Neural cell (in vitro differentiated cells): ENCODE results near the gene SPTBN1. TPM values are rescaled to one million over a fixed set of nuclear protein-coding genes. Genes with fewer than 3 reads are reported as not detected.

Experiments
- H2AFZ ChIP-seq: fragments of 200-600, 300-800 bp; sonication (generic), shearing (Covaris generic); 2 replicates; pipeline ENCODE4 v1.6.0; 2014; ENCODE audit warnings: low read depth, mild to moderate bottlenecking, antibody characterized with exemption, low read length, moderate library complexity
- H3F3A ChIP-seq: fragments of 200-600 bp; shearing (Covaris generic); 2 replicates; pipeline ENCODE4 v1.6.1; 2016; ENCODE audit warnings: mild to moderate bottlenecking, moderate library complexity, mixed read lengths, antibody characterized with exemption, low read length; ENCODE audit not compliant: insufficient read depth, poor library complexity, severe bottlenecking
- H3K27ac ChIP-seq: fragments of 200-600, 300-800 bp; sonication (generic), shearing (Covaris generic); 2 replicates; pipeline ENCODE4 v1.5.1; 2014; ENCODE audit warnings: mild to moderate bottlenecking, low read length, moderate library complexity
- H3K27me3 ChIP-seq: fragments of 300-800, 200-600 bp; sonication (generic), shearing (Covaris generic); 2 replicates; pipeline ENCODE4 v1.6.0; 2014; ENCODE audit warnings: mild to moderate bottlenecking, low read depth, low read length, moderate library complexity; ENCODE audit not compliant: insufficient read depth
- H3K36me3 ChIP-seq: fragments of 300-800, 200-600 bp; sonication (generic), shearing (Covaris generic); 2 replicates; pipeline ENCODE4 v1.5.1; 2014; ENCODE audit warnings: mild to moderate bottlenecking, antibody characterized with exemption, low read length, moderate library complexity; ENCODE audit not compliant: insufficient read depth
- H3K4me2 ChIP-seq: fragments of 300-800, 200-600 bp; sonication (generic), shearing (Covaris generic); 2 replicates; pipeline ENCODE4 v1.6.0; 2014; ENCODE audit warnings: mild to moderate bottlenecking, low read length
- H3K4me3 ChIP-seq: fragments of 300-800, 200-600 bp; sonication (generic), shearing (Covaris generic); 2 replicates; pipeline ENCODE4 v1.5.1; 2014; ENCODE audit warnings: mild to moderate bottlenecking, low read length, moderate library complexity
- H3K79me2 ChIP-seq: fragments of 200-600 bp; shearing (Covaris generic); replicated peaks from 2 replicates; pipeline ENCODE4 v1.6.0; 2014; ENCODE audit warnings: mild to moderate bottlenecking, low read length, moderate library complexity; ENCODE audit not compliant: insufficient read depth
- H3K9ac ChIP-seq: fragments of 300-800, 200-600 bp; sonication (generic), shearing (Covaris generic); 2 replicates; pipeline ENCODE4 v1.6.1; 2016; ENCODE audit warnings: mild to moderate bottlenecking, low read length, mixed read lengths
- H3K9me2 ChIP-seq: fragments of 200-600 bp; shearing (Covaris generic); 2 replicates; pipeline ENCODE4 v1.6.1; 2016; ENCODE audit warnings: mild to moderate bottlenecking, low read length, mixed read lengths; ENCODE audit not compliant: insufficient read depth
- H3K9me3 ChIP-seq: fragments of 200-600, 300-800 bp; sonication (generic), shearing (Covaris generic); 2 replicates; pipeline ENCODE4 v1.6.1; 2016; ENCODE audit warnings: mild to moderate bottlenecking, mixed run types, low read length, moderate library complexity, mixed read lengths
- H4K20me1 ChIP-seq: fragments of 200-600 bp; shearing (Covaris generic); 2 replicates; pipeline ENCODE4 v1.6.1; 2016; ENCODE audit warnings: mild to moderate bottlenecking, mixed run types; ENCODE audit not compliant: insufficient read depth
- CTCF ChIP-seq: fragments of 450-650 bp; IDR thresholded peaks from 2 replicates; pipeline ENCODE4 v1.5.1; 2014; ENCODE audit warnings: antibody characterized with exemption, mild to moderate bottlenecking, moderate library complexity; ENCODE audit not compliant: poor library complexity, severe bottlenecking
- EP300 ChIP-seq: fragments of 450-650 bp; conservative IDR thresholded peaks from 2 replicates; pipeline ENCODE4 v1.6.1; 2014; ENCODE audit warnings: antibody characterized with exemption, mild to moderate bottlenecking, moderate library complexity; ENCODE audit not compliant: poor library complexity, severe bottlenecking
- EZH2 ChIP-seq: fragments of 200-600, 300-800 bp; shearing (Covaris generic), sonication (generic); IDR thresholded peaks from 2 replicates; pipeline ENCODE4 v1.6.1; 2014; ENCODE audit warnings: antibody characterized with exemption, low read length, borderline replicate concordance, mild to moderate bottlenecking; ENCODE audit not compliant: insufficient read depth, poor library complexity, severe bottlenecking
- MXI1 ChIP-seq: fragments of 450-650 bp; conservative IDR thresholded peaks from 2 replicates; pipeline ENCODE4 v1.6.1; 2014; ENCODE audit warnings: antibody characterized with exemption, mild to moderate bottlenecking; ENCODE audit not compliant: poor library complexity, severe bottlenecking
- POLR2AphosphoS5 ChIP-seq: IDR thresholded peaks from 2 replicates; pipeline ENCODE4 v1.6.1; 2012
- RAD21 ChIP-seq: fragments of 450-650 bp; conservative IDR thresholded peaks from 2 replicates; pipeline ENCODE4 v1.6.1; 2014; ENCODE audit warnings: antibody characterized with exemption, mild to moderate bottlenecking, moderate library complexity
- REST ChIP-seq: IDR thresholded peaks from 2 replicates; pipeline ENCODE4 v1.6.1; 2012; ENCODE audit warnings: borderline replicate concordance
- SMC3 ChIP-seq: fragments of 450-650 bp; conservative IDR thresholded peaks from 2 replicates; pipeline ENCODE4 v1.6.1; 2014; ENCODE audit warnings: antibody characterized with exemption, mild to moderate bottlenecking, moderate library complexity; ENCODE audit not compliant: poor library complexity
- TAF1 ChIP-seq: IDR thresholded peaks from 2 replicates; pipeline ENCODE4 v1.6.1; 2012; ENCODE audit warnings: low read depth
- polyA plus RNA-seq: library from polyadenylated mRNA; depleted of rRNA; stranded (reverse); fragments of >200 nt; gene quantifications from 2 replicates; pipeline ENCODE4 v1.2.3, GENCODE V29; 2014

Gene SPTBN1
- polyA plus RNA-seq, 1 donor from 2014 or later = 92.1 TPM

GRCh38 chr2:54667726-54668650, 211.9 kb downstream of the SPTBN1 start:
- Histone ChIP-seq H4K20me1 (no peaks in the 10 kb centered on the region), H3K9me2 (no peaks in the 10 kb centered on the region), H3K36me3 (peaks cover 40% of the 10 kb centered on the region), H3K4me2 (no peak overlapping the region), H2AFZ (no peak overlapping the region), H3K9ac (no peak overlapping the region), H3K79me2 (no peaks in the 10 kb centered on the region), H3K4me3 (no peak overlapping the region), H3K9me3 (no peaks in the 10 kb centered on the region), H3F3A (no peaks in the 10 kb centered on the region), H3K27ac (no peak overlapping the region), H3K27me3 (no peaks in the 10 kb centered on the region)
- no peak for TF ChIP-seq CTCF
- no peak for TF ChIP-seq MXI1
- TF ChIP-seq POLR2AphosphoS5 = no peak
- no peak for TF ChIP-seq REST
- no peak for TF ChIP-seq RAD21
- TF ChIP-seq EZH2 = no peak

- no peaks in the 10 kb centered on the region for H4K20me1 ChIP-seq
- H3K9me3 ChIP-seq = no peaks in the 10 kb centered on the region
- H3F3A ChIP-seq = no peaks in the 10 kb centered on the region
- no peaks in the 10 kb centered on the region for H3K9me2 ChIP-seq
- no peak overlapping the region for H3K27ac ChIP-seq
- H3K4me2 ChIP-seq = no peak overlapping the region
- H3K79me2 ChIP-seq = no peaks in the 10 kb centered on the region
- no peak overlapping the region for H3K4me3 ChIP-seq
- H2AFZ ChIP-seq = no peak overlapping the region
- H3K9ac ChIP-seq = no peak overlapping the region
- peaks cover 40% of the 10 kb centered on the region for H3K36me3 ChIP-seq
- no peak for TF ChIP-seq CTCF
- TF ChIP-seq SMC3 = no peak
- TF ChIP-seq REST = no peak
- TF ChIP-seq MXI1 = no peak
- TF ChIP-seq TAF1 = no peak
- no peak for TF ChIP-seq EP300
- TF ChIP-seq POLR2AphosphoS5 = no peak
- no peak for TF ChIP-seq RAD21
- no peak for TF ChIP-seq EZH2
- no peaks in the 10 kb centered on the region for H3K27me3 ChIP-seq
Measured at GRCh38 chr2:54668711-54669110, 212.6 kb downstream of the SPTBN1 start.
